Fibroblast of villous mesenchyme (primary cell): ENCODE measurements around the gene IFT81. TPM values are rescaled to one million over a fixed set of nuclear protein-coding genes. Genes with fewer than 3 reads are reported as not detected.
"Not testable (repeated sequence)": the region's sequence is repeated elsewhere in the genome, so short reads cannot be mapped to it uniquely, and the experiment has no call there.

Source experiments
- DNase-seq: peaks from one replicate; pipeline ENCODE4 v3.0.0-alpha.2; 2010; ENCODE audit warnings: low read depth
- H3K4me3 ChIP-seq: 2 replicates; pipeline ENCODE4 v1.5.1; 2011; ENCODE audit warnings: low read depth, mild to moderate bottlenecking, low read length
- CTCF ChIP-seq: IDR thresholded peaks from 2 replicates; pipeline ENCODE4 v1.5.1; 2012; ENCODE audit warnings: low read depth, mild to moderate bottlenecking, low read length; ENCODE audit not compliant: insufficient read depth
- total RNA-seq: library from RNA; depleted of rRNA; stranded (reverse); fragments of >200 nt; gene quantifications from 2 replicates; pipeline ENCODE4 v1.2.3, GENCODE V29; 2012

IFT81 gene
- total RNA-seq, 1 donor = 24.2 TPM

GRCh38 chr12:110223777-110224378 lies 99.7 kb downstream of the IFT81 start:
- no peak for TF ChIP-seq CTCF
- no peak overlapping the region for H3K4me3 ChIP-seq
- DNase-seq = no peak

- DNase-seq = peak; percentile 91
- H3K4me3 ChIP-seq = peak overlapping the region; percentile 8
- peak; percentile 78 for TF ChIP-seq CTCF
Measured at GRCh38 chr12:110224379-110225304, 100.5 kb downstream of the IFT81 start.

GRCh38 chr12:110227138-110227537 lies 103.0 kb downstream of the IFT81 start:
- peak; percentile 8 for DNase-seq
- H3K4me3 ChIP-seq = no peak overlapping the region
- TF ChIP-seq CTCF = no peak

GRCh38 chr12:110228348-110228747 lies 104.2 kb downstream of the IFT81 start:
- DNase-seq = not testable (repeated sequence)

GRCh38 chr12:110228756-110229155 lies 104.6 kb downstream of the IFT81 start:
- no peak for TF ChIP-seq CTCF
- no peak for DNase-seq

More at GRCh38 chr12:110228348-110228747, 104.2 kb downstream of the IFT81 start:
- H3K4me3 ChIP-seq = not testable (repeated sequence)

GRCh38 chr12:110229409-110229808 lies 105.3 kb downstream of the IFT81 start:
- no peak for TF ChIP-seq CTCF
- H3K4me3 ChIP-seq = no peak overlapping the region
- DNase-seq = no peak

More at GRCh38 chr12:110228756-110229155, 104.6 kb downstream of the IFT81 start:
- H3K4me3 ChIP-seq = no peak overlapping the region

- H3K4me3 ChIP-seq = no peak overlapping the region
- no peak for DNase-seq
- no peak for TF ChIP-seq CTCF
Measured at GRCh38 chr12:110230655-110231054, 106.5 kb downstream of the IFT81 start.
